IPS-11a (cell line): Measurements from ENCODE around the gene AIDA.

ENCODE experiments used
- H3K4me3 ChIP-seq: one replicate; pipeline ENCODE4 v1.5.1; 2013; ENCODE audit warnings: low read depth, low read length, control low read depth

The AIDA gene

GRCh38 chr1:222653178-222653827, 59.0 kb downstream of the AIDA start:
- H3K4me3 ChIP-seq: no peak overlapping the region

DNA sequence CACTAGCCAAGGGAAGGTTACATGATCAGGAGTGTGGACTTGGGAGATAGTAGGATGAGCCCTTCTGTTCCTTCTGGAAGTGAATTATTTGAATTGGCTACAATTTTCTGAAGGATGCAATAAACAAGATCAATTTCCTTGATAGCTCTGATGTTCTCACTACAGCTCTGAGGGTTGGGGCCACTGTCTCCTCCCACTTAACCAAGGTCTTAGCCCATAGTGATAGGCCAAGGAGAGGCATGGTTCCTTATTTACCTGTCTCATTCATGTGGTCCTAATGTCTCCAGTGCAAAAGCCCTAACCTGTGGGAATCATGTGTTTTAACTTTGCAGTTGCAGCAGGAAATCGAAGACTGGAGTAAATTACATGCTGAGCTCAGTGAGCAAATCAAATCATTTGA, 59.6 kb downstream of the AIDA start:
- no peak overlapping the region for H3K4me3 ChIP-seq

- H3K4me3 ChIP-seq: peak overlapping the region; percentile 91
Observed at GRCh38 chr1:222644636-222644980, 67.7 kb downstream of the AIDA start.

DNA sequence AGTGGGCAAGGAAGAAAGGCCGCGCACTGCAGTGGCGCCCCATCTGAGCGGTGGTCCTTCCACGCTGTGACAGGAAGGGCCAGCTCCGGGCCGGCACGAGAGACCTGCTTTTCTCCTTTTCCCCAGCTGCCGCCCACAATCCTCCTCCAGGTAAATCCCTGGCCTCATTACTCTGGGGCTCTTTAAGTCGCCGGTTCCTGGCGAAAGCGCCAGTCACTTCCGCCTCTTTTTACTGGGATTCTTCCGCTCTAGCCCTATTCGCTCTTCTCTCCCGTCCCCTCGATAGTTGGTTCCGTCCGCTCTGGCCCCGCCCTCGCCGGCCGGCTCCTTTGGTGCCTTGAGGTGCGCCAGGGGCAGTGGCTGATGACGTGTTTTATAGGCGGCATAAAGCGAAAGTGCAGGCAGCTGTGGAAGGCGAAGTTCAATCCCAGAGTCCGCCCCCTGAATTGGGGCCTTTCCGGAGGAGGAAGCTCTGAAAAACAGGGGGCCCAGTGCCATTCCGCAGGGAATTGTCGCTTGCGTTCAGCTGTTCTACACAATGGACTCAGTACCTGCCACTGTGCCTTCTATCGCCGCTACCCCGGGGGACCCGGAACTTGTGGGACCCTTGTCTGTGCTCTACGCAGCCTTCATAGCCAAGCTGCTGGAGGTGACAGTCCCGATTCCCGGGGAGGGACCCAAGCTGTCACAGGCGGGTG, 68.2 kb downstream of the AIDA start:
- peak overlapping the region; percentile 91 for H3K4me3 ChIP-seq

GRCh38 chr1:222643606-222643937, 68.7 kb downstream of the AIDA start:
- H3K4me3 ChIP-seq: peak overlapping the region; percentile 91

DNA sequence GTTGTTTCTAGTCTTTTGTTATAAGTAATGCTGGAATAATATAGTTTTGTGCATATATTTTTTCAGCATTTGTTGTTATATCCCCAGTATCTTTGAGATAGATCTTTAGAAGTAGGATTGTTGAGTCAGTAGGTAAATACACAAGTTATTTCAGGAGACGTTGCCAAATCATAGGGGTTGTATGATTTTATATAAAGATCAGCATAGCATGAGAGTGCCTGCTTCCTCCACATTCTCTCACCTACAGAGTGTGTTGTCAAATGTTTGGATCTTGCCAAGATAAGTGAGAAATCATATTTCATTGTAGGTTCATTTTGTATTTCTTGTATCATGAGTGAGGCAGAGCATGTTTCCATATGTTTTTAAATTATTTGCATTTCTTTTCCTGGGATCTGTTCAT, 69.8 kb downstream of the AIDA start:
- no peak overlapping the region for H3K4me3 ChIP-seq

- H3K4me3 ChIP-seq: no peak overlapping the region
Observed at GRCh38 chr1:222641269-222641948, 70.9 kb downstream of the AIDA start.

- H3K4me3 ChIP-seq: no peak overlapping the region
Observed at GRCh38 chr1:222634180-222635013, 77.9 kb downstream of the AIDA start.

GRCh38 chr1:222632749-222633148, 79.5 kb downstream of the AIDA start:
- no peak overlapping the region for H3K4me3 ChIP-seq

- H3K4me3 ChIP-seq: no peak overlapping the region
Observed at GRCh38 chr1:222631611-222632208, 80.6 kb downstream of the AIDA start.

GRCh38 chr1:222629921-222630535, 82.3 kb downstream of the AIDA start:
- H3K4me3 ChIP-seq: no peak overlapping the region

- no peak overlapping the region for H3K4me3 ChIP-seq
Observed at GRCh38 chr1:222627232-222627631, 85.1 kb downstream of the AIDA start.

- H3K4me3 ChIP-seq: no peak overlapping the region
Observed at GRCh38 chr1:222624214-222624613, 88.1 kb downstream of the AIDA start.

- H3K4me3 ChIP-seq: no peak overlapping the region
Observed at GRCh38 chr1:222623458-222623857, 88.8 kb downstream of the AIDA start.

DNA sequence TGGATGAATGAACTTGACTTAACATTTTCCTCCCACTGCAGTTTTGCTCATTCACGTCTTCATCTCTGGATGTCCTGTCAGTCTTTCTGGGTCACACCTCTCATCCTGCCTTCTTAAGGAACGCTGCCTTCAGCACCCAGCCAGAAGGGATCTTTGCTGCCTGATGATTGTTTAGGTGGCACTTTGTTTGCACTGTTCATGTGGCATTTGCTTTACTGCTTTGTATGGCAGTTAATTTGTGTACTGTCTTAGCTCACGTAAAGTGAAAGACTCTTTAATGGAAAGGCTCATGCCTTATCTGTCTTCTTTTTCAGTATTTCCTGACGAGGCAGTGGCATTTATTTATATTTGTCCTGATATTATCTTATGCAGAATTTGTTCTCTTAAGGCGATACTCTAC, 89.5 kb downstream of the AIDA start:
- H3K4me3 ChIP-seq: no peak overlapping the region

DNA sequence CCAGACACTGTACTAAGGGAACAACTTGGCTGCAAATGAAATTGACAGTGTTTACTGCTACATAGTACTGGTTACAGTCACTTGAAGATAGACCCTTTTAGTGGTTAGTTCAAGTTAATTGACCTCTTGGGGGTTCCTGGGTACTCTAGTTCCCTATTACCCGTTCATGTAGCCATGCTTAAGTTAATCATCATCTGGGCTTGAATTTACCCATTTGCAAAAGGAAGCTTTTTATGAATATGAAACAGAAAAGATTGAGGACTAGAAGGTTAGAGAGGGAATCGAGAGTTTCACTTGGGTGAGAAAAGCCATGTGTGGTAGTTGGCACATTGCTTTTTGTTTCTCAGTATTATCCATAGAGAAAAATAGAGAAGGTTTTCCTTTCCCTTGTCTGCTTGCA, 91.7 kb downstream of the AIDA start:
- H3K4me3 ChIP-seq: no peak overlapping the region

DNA sequence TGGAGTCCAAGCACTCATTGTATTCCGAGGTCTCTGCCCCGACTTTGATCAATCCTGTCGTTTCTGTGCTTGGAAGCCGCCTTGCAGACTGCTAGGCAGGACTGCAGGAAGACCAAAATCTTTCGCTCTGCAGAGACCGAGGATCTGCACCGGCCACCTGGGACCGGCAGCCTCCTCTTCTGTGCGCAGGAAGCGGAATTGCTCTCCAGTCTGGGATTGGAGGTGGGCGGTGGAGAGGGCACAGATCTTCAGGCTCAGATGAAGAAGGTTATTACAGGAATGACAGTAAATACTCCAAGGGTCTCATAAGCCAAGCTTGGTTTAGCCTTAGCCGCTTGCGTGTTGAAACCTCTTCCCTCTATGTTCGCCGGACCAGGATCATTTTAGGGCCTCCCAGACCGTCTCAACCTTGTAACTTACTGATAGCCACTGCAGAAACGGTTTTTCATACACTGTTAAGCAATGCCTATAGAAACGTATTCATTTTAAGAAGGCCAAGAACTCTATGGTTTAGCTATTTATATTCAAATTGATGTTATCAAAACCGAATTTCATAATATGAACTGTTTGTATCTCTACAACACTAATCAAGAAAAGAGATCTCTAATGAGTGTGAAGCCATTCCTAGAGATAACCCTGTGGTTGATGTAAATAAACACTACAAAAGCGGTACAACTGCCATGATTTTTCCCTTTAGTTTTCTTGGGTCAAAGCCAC, 93.3 kb downstream of the AIDA start:
- H3K4me3 ChIP-seq: peak overlapping the region; percentile 69
